ENCODE measurements around the gene CTNND2. TPM values are rescaled to one million over a fixed set of nuclear protein-coding genes. Genes with fewer than 3 reads are reported as not detected.

The CTNND2 gene
- total and polyA plus RNA-seq, 3 donors from 2014 or later, result 9.1 to 17.2 (median 11.3) TPM

GRCh38 chr5:11504065-11504885 lies 400.0 kb downstream of the CTNND2 start:
- no peaks in the 10 kb centered on the region for H3K9me3 ChIP-seq
- no peaks in the 10 kb centered on the region for H3K4me1 ChIP-seq
- H3K27ac ChIP-seq, result no peak overlapping the region
- 90 to 92% methylated on average over 12 of the region's 12 CpGs for WGBS, 2 donors
- H3K27me3 ChIP-seq, result no peaks in the 10 kb centered on the region
- intact Hi-C loops (cut with DNase I; ENCODE audit: low total_unique reads), result no loop called here
- no peaks in the 10 kb centered on the region for H3K36me3 ChIP-seq (ENCODE audit: low read depth, missing control alignments)
- DNase-seq, result no peak
- no peak overlapping the region for H3K4me3 ChIP-seq
- TF ChIP-seq POLR2A (IDR thresholded peaks at IDR 0.05) (no peak), CTCF (IDR thresholded peaks at IDR 0.05) (no peak)

- Histone ChIP-seq H3K27me3 (no peaks in the 10 kb centered on the region), H3K27ac (no peak overlapping the region)
Measured at GRCh38 chr5:11502783-11503182, 401.5 kb downstream of the CTNND2 start.

GRCh38 chr5:11497651-11498050 lies 406.6 kb downstream of the CTNND2 start:
- Histone ChIP-seq H3K9me3 (no peaks in the 10 kb centered on the region), H3K4me3 (no peak overlapping the region), H3K36me3 (ENCODE audit: low read depth, missing control alignments) (no peaks in the 10 kb centered on the region), H3K27me3 (no peaks in the 10 kb centered on the region), H3K4me1 (no peaks in the 10 kb centered on the region), H3K27ac (no peak overlapping the region)
- DNase-seq, result no peak
- 81 to 92% methylated on average over 1 of the region's 1 CpG for WGBS, 2 donors
- no peak for TF ChIP-seq CTCF (IDR thresholded peaks at IDR 0.05)
- no peak for TF ChIP-seq POLR2A (IDR thresholded peaks at IDR 0.05)
- intact Hi-C loops (cut with DNase I; ENCODE audit: low total_unique reads), result no loop called here

More at GRCh38 chr5:11502783-11503182, 401.5 kb downstream of the CTNND2 start:
- Histone ChIP-seq H3K4me1 (no peaks in the 10 kb centered on the region), H3K36me3 (ENCODE audit: low read depth, missing control alignments) (no peaks in the 10 kb centered on the region), H3K4me3 (no peak overlapping the region), H3K9me3 (no peaks in the 10 kb centered on the region)
- 100% methylated on average over 2 of the region's 2 CpGs for WGBS, 2 donors
- DNase-seq, result no peak
- intact Hi-C loops (cut with DNase I; ENCODE audit: low total_unique reads), result no loop called here
- TF ChIP-seq CTCF (IDR thresholded peaks at IDR 0.05) (no peak), POLR2A (IDR thresholded peaks at IDR 0.05) (no peak)

DNA sequence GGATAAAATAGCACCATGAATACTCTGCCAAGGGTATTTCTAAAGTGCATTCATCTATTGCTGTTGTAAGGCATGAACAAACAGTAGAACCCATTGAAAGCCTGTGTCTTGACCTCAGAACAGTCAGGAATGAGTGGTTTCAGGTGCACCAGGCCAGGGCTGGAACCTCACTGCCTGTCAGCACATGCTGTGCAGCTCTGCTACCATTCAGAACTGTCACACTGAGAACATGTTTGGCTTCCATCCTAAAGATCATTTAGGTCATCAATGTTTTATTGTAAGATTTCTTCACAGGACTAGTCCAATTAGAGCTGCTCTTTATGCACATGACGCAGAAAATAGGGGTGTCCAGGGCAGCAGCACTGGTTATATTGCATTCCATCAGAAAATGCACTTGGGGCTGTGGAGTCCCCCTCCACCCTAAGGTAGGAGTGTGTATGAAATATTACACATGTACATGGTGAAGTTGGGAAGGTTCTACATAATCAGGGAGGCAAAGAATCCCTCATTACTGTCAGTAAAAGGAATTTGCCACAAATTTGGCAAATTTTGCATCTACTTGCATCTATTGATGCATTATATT lies 408.0 kb downstream of the CTNND2 start:
- no peak for DNase-seq
- Histone ChIP-seq H3K27ac (no peak overlapping the region), H3K4me3 (no peak overlapping the region), H3K36me3 (ENCODE audit: low read depth, missing control alignments) (no peaks in the 10 kb centered on the region), H3K9me3 (no peaks in the 10 kb centered on the region), H3K27me3 (no peaks in the 10 kb centered on the region), H3K4me1 (no peaks in the 10 kb centered on the region)
- WGBS, 2 donors, result 96 to 100% methylated on average over 1 of the region's 1 CpG
- TF ChIP-seq CTCF (IDR thresholded peaks at IDR 0.05) (no peak), POLR2A (IDR thresholded peaks at IDR 0.05) (no peak)
- intact Hi-C loops (cut with DNase I; ENCODE audit: low total_unique reads), result no loop called here
